GM23338 (cell line): ENCODE data around the gene COBL. TPM values are rescaled to one million over a fixed set of nuclear protein-coding genes. Genes with fewer than 3 reads are reported as not detected.
A peak's percentile ranks its signal among the peaks of the same experiment; 100 is the strongest.

Experiments used
- ATAC-seq: fragments of 200-7000 bp; cut with Tn5 transposase; 3 replicates; pipeline ENCODE4 v1.9.1; 2020
- DNase-seq: peaks from one replicate; pipeline ENCODE4 v3.0.0-alpha.2; 2015; ENCODE audit warnings: low spot score
- H2AFZ ChIP-seq: fragments of 200-600 bp; sonication (generic); 2 replicates; pipeline ENCODE4 v1.8.0; 2016; ENCODE audit warnings: antibody characterized with exemption, mild to moderate bottlenecking, moderate library complexity
- H3F3A ChIP-seq: fragments of 200-600 bp; sonication (generic); replicated peaks from 2 replicates; pipeline ENCODE4 v1.8.0; 2017; ENCODE audit warnings: antibody characterized with exemption, mixed run types, low read depth
- H3K27ac ChIP-seq: fragments of 200-600 bp; sonication (generic); 2 replicates; pipeline ENCODE4 v1.6.1; 2016; ENCODE audit warnings: low read depth
- H3K27me3 ChIP-seq: fragments of 200-600 bp; sonication (generic); 2 replicates; pipeline ENCODE4 v1.8.0; 2016; ENCODE audit warnings: mild to moderate bottlenecking, mixed run types, moderate library complexity; ENCODE audit not compliant: insufficient read depth
- H3K36me3 ChIP-seq: fragments of 200-600 bp; sonication (generic); 2 replicates; pipeline ENCODE4 v1.8.0; 2016; ENCODE audit warnings: mild to moderate bottlenecking; ENCODE audit not compliant: insufficient read depth
- H3K4me1 ChIP-seq: fragments of 200-600 bp; sonication (generic); 2 replicates; pipeline ENCODE4 v1.8.0; 2016; ENCODE audit warnings: mild to moderate bottlenecking, moderate library complexity; ENCODE audit not compliant: insufficient read depth
- H3K4me2 ChIP-seq: fragments of 200-600 bp; sonication (generic); 2 replicates; pipeline ENCODE4 v1.7.1; 2017; ENCODE audit warnings: mixed run types
- H3K4me3 ChIP-seq: fragments of 200-600 bp; sonication (generic); 2 replicates; pipeline ENCODE4 v1.6.1; 2016; ENCODE audit warnings: mixed run types
- H3K79me2 ChIP-seq: fragments of 200-600 bp; sonication (generic); replicated peaks from 2 replicates; pipeline ENCODE4 v1.8.0; 2017; ENCODE audit warnings: mild to moderate bottlenecking; ENCODE audit not compliant: insufficient read depth
- H3K9me2 ChIP-seq: fragments of 200-600 bp; sonication (generic); 2 replicates; pipeline ENCODE4 v1.8.0; 2017; ENCODE audit not compliant: insufficient read depth
- H4K20me1 ChIP-seq: fragments of 200-600 bp; sonication (generic); replicated peaks from 2 replicates; pipeline ENCODE4 v1.8.0; 2017; ENCODE audit warnings: mild to moderate bottlenecking; ENCODE audit not compliant: insufficient read depth
- H3K27ac Mint-ChIP-seq: 2 replicates; pipeline ENCODE4 v1.8.0; 2020; ENCODE audit warnings: inconsistent platforms, mild to moderate bottlenecking, moderate library complexity, mixed read lengths
- H3K27me3 Mint-ChIP-seq: 3 replicates; pipeline ENCODE4 v1.8.0; 2022; ENCODE audit warnings: low read depth, mild to moderate bottlenecking, moderate library complexity, mixed read lengths, inconsistent platforms; ENCODE audit not compliant: insufficient read depth, poor library complexity
- H3K36me3 Mint-ChIP-seq: 3 replicates; pipeline ENCODE4 v1.8.0; 2021; ENCODE audit warnings: low read depth, mild to moderate bottlenecking, inconsistent platforms, moderate library complexity, mixed read lengths
- H3K4me1 Mint-ChIP-seq: 3 replicates; pipeline ENCODE4 v1.8.0; 2020; ENCODE audit warnings: mild to moderate bottlenecking, inconsistent platforms, mixed read lengths
- H3K4me3 Mint-ChIP-seq: 3 replicates; pipeline ENCODE4 v1.8.0; 2021; ENCODE audit warnings: moderate library complexity, mild to moderate bottlenecking, inconsistent platforms, mixed read lengths
- H3K9me3 Mint-ChIP-seq: 3 replicates; pipeline ENCODE4 v1.8.0; 2020; ENCODE audit warnings: moderate library complexity, mild to moderate bottlenecking, inconsistent platforms, mixed read lengths
- EZH2 ChIP-seq: fragments of 200-600 bp; sonication (generic); IDR thresholded peaks from one replicate; pipeline ENCODE4 v1.8.0; 2017; ENCODE audit warnings: antibody characterized with exemption, mild to moderate bottlenecking, low read depth; ENCODE audit not compliant: unreplicated experiment
- EZH2phosphoT487 ChIP-seq: fragments of 200-600 bp; sonication (generic); IDR thresholded peaks from one replicate; pipeline ENCODE4 v1.8.1; 2018; ENCODE audit warnings: antibody characterized with exemption; ENCODE audit not compliant: unreplicated experiment
- JUNB ChIP-seq: IDR thresholded peaks from one replicate; pipeline ENCODE4 v1.6.1; 2016; ENCODE audit warnings: antibody characterized with exemption; ENCODE audit not compliant: unreplicated experiment
- NANOG ChIP-seq: IDR thresholded peaks from 2 replicates; pipeline ENCODE4 v1.6.1; 2016; ENCODE audit warnings: antibody characterized with exemption, borderline replicate concordance
- POLR2AphosphoS5 ChIP-seq: IDR thresholded peaks from 2 replicates; pipeline ENCODE4 v1.6.1; 2016; ENCODE audit warnings: antibody characterized with exemption, low read depth
- STAT1 ChIP-seq: IDR thresholded peaks from one replicate; pipeline ENCODE4 v1.6.1; 2016; ENCODE audit warnings: antibody characterized with exemption; ENCODE audit not compliant: unreplicated experiment
- ZNF114 ChIP-seq: fragments of 250-450 bp; sonication (Bioruptor Pico); IDR thresholded peaks from 2 replicates; pipeline ENCODE4 v1.5.0; 2020; ENCODE audit warnings: mild to moderate bottlenecking, moderate library complexity
- ZNF331 ChIP-seq: fragments of 250-450 bp; sonication (Bioruptor Pico); IDR thresholded peaks from 2 replicates; pipeline ENCODE4 v1.5.0; 2020; ENCODE audit warnings: low read depth, mild to moderate bottlenecking, moderate library complexity
- polyA plus RNA-seq: library from polyadenylated mRNA; unstranded; fragments of >200 nt; fragmentation: Nextera tagmentation; extraction: Ambion mirVana; gene quantifications from 2 replicates; pipeline ENCODE4 v1.2.1, GENCODE V29; 2016
- total RNA-seq: library from RNA; depleted of rRNA; stranded (reverse); fragments of >200 nt; shearing (Covaris generic); gene quantifications from 2 replicates; pipeline ENCODE4 v1.2.3, GENCODE V29; 2014
- TF ChIP-seq, protein P1 (sequence below): IDR thresholded peaks from 2 replicates; pipeline ENCODE4 v1.6.1; 2016; ENCODE audit warnings: antibody characterized with exemption
- TF ChIP-seq, protein P2 (sequence below): IDR thresholded peaks from one replicate; pipeline ENCODE4 v1.6.1; 2018; ENCODE audit warnings: antibody characterized with exemption; ENCODE audit not compliant: unreplicated experiment

Gene COBL
- total and polyA plus RNA-seq, 2 experiments from 2014 or later: 18.3 to 51.9 TPM

DNA sequence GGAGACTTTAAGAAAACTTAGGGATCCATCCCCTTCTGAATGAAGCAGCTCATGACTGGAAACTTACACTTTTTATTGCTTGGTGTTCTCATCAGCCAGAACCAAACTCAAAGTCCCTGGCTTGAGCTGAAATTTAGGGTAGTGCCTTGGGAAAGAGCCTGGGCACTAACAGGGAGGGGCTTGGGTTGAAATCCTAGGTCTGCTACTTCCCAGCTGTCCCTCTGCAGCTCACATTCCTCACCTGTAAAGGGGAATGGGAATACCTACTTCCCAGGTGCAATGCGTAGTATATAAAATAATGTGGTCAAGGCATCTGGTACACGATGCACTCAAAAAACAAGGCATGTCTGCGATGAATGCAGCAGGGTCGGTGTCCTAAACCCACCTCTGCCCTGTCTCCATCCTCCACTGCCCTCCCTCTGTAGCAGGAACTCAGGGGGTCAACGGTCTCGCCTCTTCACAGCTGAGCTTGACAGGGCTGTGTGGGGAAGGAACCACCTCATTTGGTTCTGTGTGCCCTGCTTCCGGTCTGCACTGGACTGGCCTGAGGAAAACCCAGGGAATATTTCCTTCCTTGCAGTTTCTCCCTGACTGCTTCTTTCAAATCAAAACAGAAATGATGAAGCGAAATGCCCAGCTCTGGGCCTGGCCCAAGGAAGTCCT, 80.0 kb downstream of the COBL start:
- no peaks in the 10 kb centered on the region for H3K27me3 ChIP-seq
- peaks cover 45% of the 10 kb centered on the region for H4K20me1 ChIP-seq
- Mint-ChIP-seq H3K27ac (no peak overlapping the region), H3K36me3 (peaks cover 3% of the 10 kb centered on the region; the same call in 1 of the 3 replicates), H3K4me3 (no peak overlapping the region), H3K9me3 (no peaks in the 10 kb centered on the region), H3K27me3 (peaks cover 3% of the 10 kb centered on the region), H3K4me1 (peaks cover 52% of the 10 kb centered on the region)
- peak; percentile 41 for DNase-seq
- no peak overlapping the region for H3K27ac ChIP-seq
- H3K9me2 ChIP-seq: no peaks in the 10 kb centered on the region
- peaks cover 73% of the 10 kb centered on the region for H3K79me2 ChIP-seq
- ATAC-seq: peak; percentile 60
- peaks cover 37% of the 10 kb centered on the region for H3K4me1 ChIP-seq
- TF ChIP-seq ZNF331 (CRISPR knock-in tag) (no peak), NANOG (no peak), EZH2 (no peak)
- H3K4me3 ChIP-seq: no peak overlapping the region
- 0 out of 2 replicates have a peak, but pooled peaks cover 5% of the 10 kb centered on the region for H3F3A ChIP-seq
- no peak overlapping the region for H2AFZ ChIP-seq
- no peaks in the 10 kb centered on the region; the same call in 1 of the 2 replicates for H3K36me3 ChIP-seq
- no peak overlapping the region for H3K4me2 ChIP-seq

DNA sequence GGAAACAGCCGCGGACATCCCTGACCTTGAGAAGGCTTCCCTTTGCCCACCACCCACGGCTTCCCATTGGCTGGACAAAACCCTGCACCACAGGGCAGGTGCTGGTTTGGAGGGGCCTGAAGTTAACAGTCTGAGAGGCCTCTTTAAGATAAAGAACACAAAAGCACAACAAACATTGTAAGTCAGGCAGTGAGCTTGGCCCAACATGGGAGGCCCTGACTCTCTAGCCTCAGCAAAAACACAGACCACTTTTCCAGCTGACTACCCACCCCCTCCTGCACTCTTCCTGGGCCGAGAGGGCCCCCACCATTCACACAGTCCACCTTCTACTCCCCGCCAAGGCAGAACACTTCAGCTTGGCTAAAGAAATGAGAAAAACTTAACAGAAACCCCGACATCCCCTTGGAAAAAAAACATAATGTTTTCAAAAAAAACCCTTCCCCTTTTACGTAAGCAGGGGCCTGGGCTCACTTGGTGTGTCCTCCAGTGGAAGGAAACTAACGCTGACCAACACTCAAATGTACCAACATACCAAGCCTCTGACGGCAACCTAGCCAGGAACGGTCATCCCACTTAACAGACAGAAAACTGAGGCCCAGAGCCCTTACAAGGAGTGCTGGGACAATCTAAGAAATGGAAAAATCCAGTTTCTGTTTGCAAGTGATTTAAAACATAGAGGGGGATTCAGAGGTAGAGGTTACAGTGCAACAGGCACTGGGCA, 80.9 kb downstream of the COBL start:
- H2AFZ ChIP-seq: no peak overlapping the region
- H3F3A ChIP-seq: 0 out of 2 replicates have a peak, but pooled peaks cover 3% of the 10 kb centered on the region
- H3K79me2 ChIP-seq: peaks cover 66% of the 10 kb centered on the region
- no peak overlapping the region for H3K4me2 ChIP-seq
- H3K4me1 Mint-ChIP-seq: peaks cover 50% of the 10 kb centered on the region
- TF ChIP-seq JUNB: no peak
- TF ChIP-seq EZH2phosphoT487: no peak
- no peaks in the 10 kb centered on the region for H3K9me3 Mint-ChIP-seq
- peaks cover 41% of the 10 kb centered on the region for H3K4me1 ChIP-seq
- H3K9me2 ChIP-seq: no peaks in the 10 kb centered on the region
- H3K27me3 ChIP-seq: no peaks in the 10 kb centered on the region
- H3K4me3 Mint-ChIP-seq: no peak overlapping the region
- H3K36me3 Mint-ChIP-seq: peaks cover 3% of the 10 kb centered on the region; the same call in 1 of the 3 replicates
- H3K4me3 ChIP-seq: no peak overlapping the region
- no peak overlapping the region for H3K27ac ChIP-seq
- peaks cover 1% of the 10 kb centered on the region for H3K27me3 Mint-ChIP-seq
- H3K27ac Mint-ChIP-seq: no peak overlapping the region
- peaks cover 45% of the 10 kb centered on the region for H4K20me1 ChIP-seq
- no peak for DNase-seq
- ATAC-seq: no peak
- no peaks in the 10 kb centered on the region; the same call in 1 of the 2 replicates for H3K36me3 ChIP-seq

DNA sequence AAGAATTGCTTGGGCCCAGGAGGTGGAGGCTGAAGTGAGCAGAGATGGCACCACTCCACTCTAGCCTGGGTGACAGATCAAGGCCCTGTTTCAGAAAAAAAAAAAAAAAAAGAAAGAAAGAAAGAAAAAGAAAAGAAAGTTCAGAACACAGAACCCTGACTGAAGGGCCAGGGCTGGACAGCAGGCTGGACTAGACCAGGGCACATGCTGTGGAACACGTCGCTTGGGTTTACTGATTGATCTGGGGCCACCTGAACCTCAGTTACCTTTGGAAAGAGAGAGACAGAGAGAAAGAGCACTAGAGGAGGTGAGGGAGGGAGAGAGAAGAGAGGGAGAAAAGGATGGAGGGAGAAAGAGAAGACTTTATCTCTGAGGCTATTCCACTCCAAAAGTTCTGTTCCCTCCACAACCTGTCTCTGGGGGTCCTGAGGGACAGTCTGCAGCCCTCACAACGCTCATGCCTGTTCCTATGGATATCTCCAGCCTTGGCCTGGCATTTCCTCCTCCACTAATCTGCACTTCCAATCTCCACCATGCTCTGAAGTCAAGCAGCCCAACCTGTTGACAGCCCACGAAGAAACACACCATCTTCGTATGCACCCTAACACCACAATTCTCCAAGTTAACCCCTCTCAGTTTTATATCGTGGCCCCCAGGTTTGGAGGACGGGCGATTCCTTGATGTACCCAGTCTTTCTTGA, 81.8 kb downstream of the COBL start:
- no peak for ATAC-seq
- H3K27me3 ChIP-seq: no peaks in the 10 kb centered on the region
- H3K27ac ChIP-seq: no peak overlapping the region
- no peaks in the 10 kb centered on the region for H3K9me2 ChIP-seq
- H4K20me1 ChIP-seq: peaks cover 49% of the 10 kb centered on the region
- H3K4me3 ChIP-seq: no peak overlapping the region
- peaks cover 42% of the 10 kb centered on the region for H3K4me1 ChIP-seq
- H3K36me3 ChIP-seq: no peaks in the 10 kb centered on the region; the same call in 1 of the 2 replicates
- H3K79me2 ChIP-seq: peaks cover 62% of the 10 kb centered on the region
- DNase-seq: no peak
- no peak overlapping the region for H2AFZ ChIP-seq
- H3K4me2 ChIP-seq: no peak overlapping the region
- peaks cover 3% of the 10 kb centered on the region; the same call in 1 of the 3 replicates for H3K36me3 Mint-ChIP-seq
- H3K9me3 Mint-ChIP-seq: no peaks in the 10 kb centered on the region
- peaks cover 58% of the 10 kb centered on the region for H3K4me1 Mint-ChIP-seq
- no peak overlapping the region for H3K27ac Mint-ChIP-seq
- peaks cover 4% of the 10 kb centered on the region for H3K27me3 Mint-ChIP-seq
- 0 out of 2 replicates have a peak, but pooled peaks cover 3% of the 10 kb centered on the region for H3F3A ChIP-seq
- H3K4me3 Mint-ChIP-seq: no peak overlapping the region
- TF ChIP-seq ZNF331 (CRISPR knock-in tag) (no peak), POLR2AphosphoS5 (no peak), ZNF114 (CRISPR knock-in tag) (no peak), EZH2 (no peak), NANOG (no peak), STAT1 (no peak), JUNB (no peak)
- TF ChIP-seq, protein P1, sequence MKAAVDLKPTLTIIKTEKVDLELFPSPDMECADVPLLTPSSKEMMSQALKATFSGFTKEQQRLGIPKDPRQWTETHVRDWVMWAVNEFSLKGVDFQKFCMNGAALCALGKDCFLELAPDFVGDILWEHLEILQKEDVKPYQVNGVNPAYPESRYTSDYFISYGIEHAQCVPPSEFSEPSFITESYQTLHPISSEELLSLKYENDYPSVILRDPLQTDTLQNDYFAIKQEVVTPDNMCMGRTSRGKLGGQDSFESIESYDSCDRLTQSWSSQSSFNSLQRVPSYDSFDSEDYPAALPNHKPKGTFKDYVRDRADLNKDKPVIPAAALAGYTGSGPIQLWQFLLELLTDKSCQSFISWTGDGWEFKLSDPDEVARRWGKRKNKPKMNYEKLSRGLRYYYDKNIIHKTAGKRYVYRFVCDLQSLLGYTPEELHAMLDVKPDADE: no peak
- TF ChIP-seq, protein P2, sequence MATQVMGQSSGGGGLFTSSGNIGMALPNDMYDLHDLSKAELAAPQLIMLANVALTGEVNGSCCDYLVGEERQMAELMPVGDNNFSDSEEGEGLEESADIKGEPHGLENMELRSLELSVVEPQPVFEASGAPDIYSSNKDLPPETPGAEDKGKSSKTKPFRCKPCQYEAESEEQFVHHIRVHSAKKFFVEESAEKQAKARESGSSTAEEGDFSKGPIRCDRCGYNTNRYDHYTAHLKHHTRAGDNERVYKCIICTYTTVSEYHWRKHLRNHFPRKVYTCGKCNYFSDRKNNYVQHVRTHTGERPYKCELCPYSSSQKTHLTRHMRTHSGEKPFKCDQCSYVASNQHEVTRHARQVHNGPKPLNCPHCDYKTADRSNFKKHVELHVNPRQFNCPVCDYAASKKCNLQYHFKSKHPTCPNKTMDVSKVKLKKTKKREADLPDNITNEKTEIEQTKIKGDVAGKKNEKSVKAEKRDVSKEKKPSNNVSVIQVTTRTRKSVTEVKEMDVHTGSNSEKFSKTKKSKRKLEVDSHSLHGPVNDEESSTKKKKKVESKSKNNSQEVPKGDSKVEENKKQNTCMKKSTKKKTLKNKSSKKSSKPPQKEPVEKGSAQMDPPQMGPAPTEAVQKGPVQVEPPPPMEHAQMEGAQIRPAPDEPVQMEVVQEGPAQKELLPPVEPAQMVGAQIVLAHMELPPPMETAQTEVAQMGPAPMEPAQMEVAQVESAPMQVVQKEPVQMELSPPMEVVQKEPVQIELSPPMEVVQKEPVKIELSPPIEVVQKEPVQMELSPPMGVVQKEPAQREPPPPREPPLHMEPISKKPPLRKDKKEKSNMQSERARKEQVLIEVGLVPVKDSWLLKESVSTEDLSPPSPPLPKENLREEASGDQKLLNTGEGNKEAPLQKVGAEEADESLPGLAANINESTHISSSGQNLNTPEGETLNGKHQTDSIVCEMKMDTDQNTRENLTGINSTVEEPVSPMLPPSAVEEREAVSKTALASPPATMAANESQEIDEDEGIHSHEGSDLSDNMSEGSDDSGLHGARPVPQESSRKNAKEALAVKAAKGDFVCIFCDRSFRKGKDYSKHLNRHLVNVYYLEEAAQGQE: no peak
